Measurements from ENCODE around the gene SMIM1.
A peak's percentile ranks its signal among the peaks of the same experiment; 100 is the strongest.

Gene SMIM1

DNA sequence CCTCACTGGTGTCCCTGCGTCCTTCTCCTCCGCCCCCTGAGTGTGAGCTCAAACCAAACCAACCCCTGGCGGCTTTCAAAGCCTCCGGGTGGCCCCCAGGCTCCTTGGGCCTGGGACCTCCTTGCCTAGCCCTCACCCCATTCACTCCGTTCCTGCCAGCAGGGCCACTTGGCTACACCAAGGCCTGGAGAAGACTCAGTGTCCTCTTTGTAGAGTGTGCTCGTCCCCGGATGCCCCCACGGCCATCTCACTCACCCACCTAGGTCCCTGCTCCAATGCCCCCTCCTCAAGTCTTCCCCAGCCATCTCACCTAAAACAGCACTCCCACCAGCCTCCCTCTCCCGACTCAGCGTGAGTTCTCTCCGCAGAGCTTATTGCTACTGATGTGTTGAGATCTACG is 27.5 kb upstream of the SMIM1 start:
- TF ChIP-seq CTCF (IDR thresholded peaks at IDR 0.05; ENCODE audit: low read depth, low read length, poor library complexity, severe bottlenecking): no peak
- no peak for TF ChIP-seq EZH2phosphoT487 (IDR thresholded peaks at IDR 0.05; ENCODE audit: borderline replicate concordance, low read length)
- Histone ChIP-seq H3K36me3 (ENCODE audit: control insufficient read depth, low read length) (no peaks in the 10 kb centered on the region), H4K20me1 (ENCODE audit: control insufficient read depth, insufficient read depth, low read depth, low read length) (peaks cover 5% of the 10 kb centered on the region; the same call in 1 of the 2 replicates), H3K27me3 (ENCODE audit: control insufficient read depth, low read length) (peaks cover 3% of the 10 kb centered on the region; the same call in 1 of the 2 replicates), H3K9me3 (ENCODE audit: control insufficient read depth, insufficient read depth, low read length) (no peaks in the 10 kb centered on the region), H3K79me2 (ENCODE audit: control insufficient read depth, low read length) (no peaks in the 10 kb centered on the region), H3K4me3 (ENCODE audit: low read length) (no peak overlapping the region), H3K9me2 (replicated peaks; ENCODE audit: control insufficient read depth, low read length) (no peaks in the 10 kb centered on the region), H3F3A (ENCODE audit: control insufficient read depth, insufficient read depth) (no peaks in the 10 kb centered on the region), H3K4me2 (ENCODE audit: low read length) (no peak overlapping the region), H3K4me1 (ENCODE audit: control insufficient read depth, low read length) (peaks cover 10% of the 10 kb centered on the region; the same call in 1 of the 2 replicates), H3K27ac (ENCODE audit: low read depth, low read length) (no peak overlapping the region)

GRCh38 chr1:3745590-3746381 is 26.8 kb upstream of the SMIM1 start:
- Histone ChIP-seq H3F3A (ENCODE audit: control insufficient read depth, insufficient read depth) (no peaks in the 10 kb centered on the region), H3K27ac (ENCODE audit: low read depth, low read length) (no peak overlapping the region), H3K4me1 (ENCODE audit: control insufficient read depth, low read length) (peaks cover 10% of the 10 kb centered on the region; the same call in 1 of the 2 replicates), H4K20me1 (ENCODE audit: control insufficient read depth, insufficient read depth, low read depth, low read length) (peaks cover 5% of the 10 kb centered on the region; the same call in 1 of the 2 replicates), H3K36me3 (ENCODE audit: control insufficient read depth, low read length) (no peaks in the 10 kb centered on the region), H3K79me2 (ENCODE audit: control insufficient read depth, low read length) (no peaks in the 10 kb centered on the region), H3K9me2 (replicated peaks; ENCODE audit: control insufficient read depth, low read length) (no peaks in the 10 kb centered on the region), H3K27me3 (ENCODE audit: control insufficient read depth, low read length) (peaks cover 6% of the 10 kb centered on the region; the same call in 1 of the 2 replicates), H3K9me3 (ENCODE audit: control insufficient read depth, insufficient read depth, low read length) (no peaks in the 10 kb centered on the region), H3K4me2 (ENCODE audit: low read length) (peak overlapping the region; percentile 68), H3K4me3 (ENCODE audit: low read length) (peak overlapping the region; percentile 68; the same call in 1 of the 2 replicates)
- TF ChIP-seq EZH2phosphoT487 (IDR thresholded peaks at IDR 0.05; ENCODE audit: borderline replicate concordance, low read length): no peak

DNA sequence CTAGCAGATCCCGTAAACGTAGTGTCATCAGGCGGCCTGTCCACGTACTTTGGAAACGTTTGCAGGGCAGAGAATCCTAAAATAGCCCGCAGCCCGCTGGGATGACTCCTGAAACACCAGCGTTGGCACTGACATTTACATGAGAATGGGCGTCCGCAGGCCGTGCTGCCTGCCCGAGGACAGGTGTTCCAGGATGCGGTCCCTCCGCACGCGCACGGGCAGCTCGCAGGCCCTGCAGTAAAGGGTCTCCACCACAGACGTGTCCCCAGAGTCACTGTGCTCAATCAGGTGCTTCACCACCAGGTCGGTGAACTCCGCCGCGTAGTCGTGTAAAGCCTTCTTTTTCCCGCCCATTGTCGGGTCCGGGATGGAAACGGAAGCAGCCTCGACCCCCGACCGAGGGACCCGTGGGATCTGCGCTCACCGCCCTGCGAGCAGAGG is 26.1 kb upstream of the SMIM1 start:
- Histone ChIP-seq H4K20me1 (ENCODE audit: control insufficient read depth, insufficient read depth, low read depth, low read length) (peaks cover 5% of the 10 kb centered on the region; the same call in 1 of the 2 replicates), H3F3A (ENCODE audit: control insufficient read depth, insufficient read depth) (no peaks in the 10 kb centered on the region), H3K4me3 (ENCODE audit: low read length) (peak overlapping the region; percentile 68), H3K4me1 (ENCODE audit: control insufficient read depth, low read length) (peaks cover 10% of the 10 kb centered on the region; the same call in 1 of the 2 replicates), H3K9me2 (replicated peaks; ENCODE audit: control insufficient read depth, low read length) (no peaks in the 10 kb centered on the region), H3K27me3 (ENCODE audit: control insufficient read depth, low read length) (peaks cover 6% of the 10 kb centered on the region; the same call in 1 of the 2 replicates), H3K9me3 (ENCODE audit: control insufficient read depth, insufficient read depth, low read length) (no peaks in the 10 kb centered on the region), H3K27ac (ENCODE audit: low read depth, low read length) (no peak overlapping the region), H3K36me3 (ENCODE audit: control insufficient read depth, low read length) (no peaks in the 10 kb centered on the region), H3K79me2 (ENCODE audit: control insufficient read depth, low read length) (no peaks in the 10 kb centered on the region), H3K4me2 (ENCODE audit: low read length) (peak overlapping the region; percentile 68)
- no peak for TF ChIP-seq EZH2phosphoT487 (IDR thresholded peaks at IDR 0.05; ENCODE audit: borderline replicate concordance, low read length)

- H3K4me1 ChIP-seq (ENCODE audit: control insufficient read depth, low read length): peaks cover 10% of the 10 kb centered on the region; the same call in 1 of the 2 replicates
- H3K36me3 ChIP-seq (ENCODE audit: control insufficient read depth, low read length): no peaks in the 10 kb centered on the region
- peaks cover 5% of the 10 kb centered on the region; the same call in 1 of the 2 replicates for H4K20me1 ChIP-seq (ENCODE audit: control insufficient read depth, insufficient read depth, low read depth, low read length)
- H3K79me2 ChIP-seq (ENCODE audit: control insufficient read depth, low read length): no peaks in the 10 kb centered on the region
- H3K9me3 ChIP-seq (ENCODE audit: control insufficient read depth, insufficient read depth, low read length): no peaks in the 10 kb centered on the region
- no peak overlapping the region for H3K27ac ChIP-seq (ENCODE audit: low read depth, low read length)
- H3K4me2 ChIP-seq (ENCODE audit: low read length): peak overlapping the region; percentile 68
- H3K27me3 ChIP-seq (ENCODE audit: control insufficient read depth, low read length): peaks cover 6% of the 10 kb centered on the region; the same call in 1 of the 2 replicates
- TF ChIP-seq EZH2phosphoT487 (IDR thresholded peaks at IDR 0.05; ENCODE audit: borderline replicate concordance, low read length) (no peak), CTCF (IDR thresholded peaks at IDR 0.05; ENCODE audit: low read depth, low read length, poor library complexity, severe bottlenecking) (no peak)
- no peaks in the 10 kb centered on the region for H3K9me2 ChIP-seq (replicated peaks; ENCODE audit: control insufficient read depth, low read length)
- no peaks in the 10 kb centered on the region for H3F3A ChIP-seq (ENCODE audit: control insufficient read depth, insufficient read depth)
- peak overlapping the region; percentile 68 for H3K4me3 ChIP-seq (ENCODE audit: low read length)
Measured at GRCh38 chr1:3746830-3747521, 25.6 kb upstream of the SMIM1 start.
